Nephron (organoid): Measurements from ENCODE around the gene VPS45.
"Not testable (repeated sequence)": the region's sequence is repeated elsewhere in the genome, so short reads cannot be mapped to it uniquely, and the experiment has no call there.

Experiments used
- H3K27ac Mint-ChIP-seq, 3 experiments: 2 replicates each; pipeline ENCODE4 v1.8.0; 2020; ENCODE audit warnings: mixed read lengths in 3 of 3, mild to moderate bottlenecking in 2 of 3, moderate library complexity in 1 of 3
- H3K27me3 Mint-ChIP-seq: 2 replicates; pipeline ENCODE4 v1.8.0; 2021; ENCODE audit warnings: low read depth, mild to moderate bottlenecking, moderate library complexity, mixed read lengths
- H3K36me3 Mint-ChIP-seq: 2 replicates; pipeline ENCODE4 v1.8.0; 2020; ENCODE audit warnings: low read depth, mixed read lengths
- H3K4me1 Mint-ChIP-seq: 2 replicates; pipeline ENCODE4 v1.8.0; 2020; ENCODE audit warnings: mixed read lengths
- H3K4me3 Mint-ChIP-seq, 3 experiments: 2 replicates each; pipeline ENCODE4 v1.8.0; 2020; ENCODE audit warnings: mild to moderate bottlenecking in 3 of 3, mixed read lengths in 3 of 3, moderate library complexity in 2 of 3
- H3K9me3 Mint-ChIP-seq: 2 replicates; pipeline ENCODE4 v1.8.0; 2020; ENCODE audit warnings: mixed read lengths
- CTCF ChIP-seq, 3 experiments: fragments of 200-600 bp; sonication (generic); IDR thresholded peaks; one replicate each; pipeline ENCODE4 v1.5.0; 2021; ENCODE audit warnings: antibody characterized with exemption in 3 of 3; ENCODE audit not compliant: unreplicated experiment in 3 of 3

Gene VPS45

GRCh38 chr1:150132372-150132771 is 64.8 kb downstream of the VPS45 start:
- Mint-ChIP-seq H3K4me1 (no peaks in the 10 kb centered on the region), H3K9me3 (no peaks in the 10 kb centered on the region), H3K27me3 (no peaks in the 10 kb centered on the region), H3K36me3 (peaks cover 17% of the 10 kb centered on the region), H3K27ac (no peak overlapping the region), H3K4me3 (no peak overlapping the region)
- TF ChIP-seq CTCF (IDR thresholded peaks at IDR 0.05; ENCODE audit: unreplicated experiment in 3 of 3) = no peak

GRCh38 chr1:150134537-150134936 is 67.0 kb downstream of the VPS45 start:
- H3K4me1 Mint-ChIP-seq = no peaks in the 10 kb centered on the region
- peaks cover 13% of the 10 kb centered on the region for H3K36me3 Mint-ChIP-seq
- no peaks in the 10 kb centered on the region for H3K27me3 Mint-ChIP-seq
- no peak for TF ChIP-seq CTCF (IDR thresholded peaks at IDR 0.05; ENCODE audit: unreplicated experiment in 3 of 3)
- H3K4me3 Mint-ChIP-seq = no peak overlapping the region
- H3K27ac Mint-ChIP-seq = no peak overlapping the region
- H3K9me3 Mint-ChIP-seq = no peaks in the 10 kb centered on the region

GRCh38 chr1:150135400-150135799 is 67.8 kb downstream of the VPS45 start:
- H3K27me3 Mint-ChIP-seq, H3K4me3 Mint-ChIP-seq, H3K9me3 Mint-ChIP-seq, H3K27ac Mint-ChIP-seq, H3K4me1 Mint-ChIP-seq: not testable (repeated sequence)
- peaks cover 13% of the 10 kb centered on the region for H3K36me3 Mint-ChIP-seq

GRCh38 chr1:150138044-150138443 is 70.5 kb downstream of the VPS45 start:
- Mint-ChIP-seq H3K4me1 (peaks cover 9% of the 10 kb centered on the region), H3K27ac (no peak overlapping the region), H3K4me3 (no peak overlapping the region), H3K36me3 (peaks cover 11% of the 10 kb centered on the region), H3K27me3 (no peaks in the 10 kb centered on the region), H3K9me3 (no peaks in the 10 kb centered on the region)
- TF ChIP-seq CTCF (IDR thresholded peaks at IDR 0.05; ENCODE audit: unreplicated experiment in 3 of 3) = no peak

- Mint-ChIP-seq H3K27ac (no peak overlapping the region), H3K4me1 (peaks cover 30% of the 10 kb centered on the region), H3K36me3 (peaks cover 3% of the 10 kb centered on the region), H3K27me3 (no peaks in the 10 kb centered on the region), H3K4me3 (no peak overlapping the region), H3K9me3 (no peaks in the 10 kb centered on the region)
- no peak for TF ChIP-seq CTCF (IDR thresholded peaks at IDR 0.05; ENCODE audit: unreplicated experiment in 3 of 3)
These were observed 73.9 kb downstream of the VPS45 start for GRCh38 chr1:150141452-150141851.

DNA sequence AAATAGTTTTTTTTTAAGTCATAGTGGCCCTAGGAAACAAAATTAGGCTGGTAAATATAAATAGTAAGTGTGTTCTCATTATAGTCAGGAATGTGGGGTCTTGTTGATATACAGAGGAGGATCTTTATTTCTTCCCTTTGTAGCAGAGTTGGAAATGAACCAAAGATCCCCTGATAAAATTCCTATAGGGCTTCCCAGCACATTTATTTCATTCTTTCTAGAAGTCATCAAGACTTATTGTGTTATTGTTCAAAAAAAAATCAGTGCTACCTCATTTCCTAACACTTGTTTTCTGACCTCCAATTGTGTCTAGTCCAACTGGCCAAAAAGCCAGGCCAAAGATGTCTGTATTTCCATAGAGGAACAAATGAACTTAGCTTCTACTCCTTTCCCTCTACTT is 74.5 kb downstream of the VPS45 start:
- no peak overlapping the region for H3K4me3 Mint-ChIP-seq
- no peak overlapping the region for H3K27ac Mint-ChIP-seq
- peaks cover 3% of the 10 kb centered on the region for H3K36me3 Mint-ChIP-seq
- no peaks in the 10 kb centered on the region for H3K27me3 Mint-ChIP-seq
- H3K4me1 Mint-ChIP-seq = peaks cover 37% of the 10 kb centered on the region
- TF ChIP-seq CTCF (IDR thresholded peaks at IDR 0.05; ENCODE audit: unreplicated experiment in 3 of 3) = no peak
- no peaks in the 10 kb centered on the region for H3K9me3 Mint-ChIP-seq
